ENCODE measurements around the gene TRIM71. TPM values are rescaled to one million over a fixed set of nuclear protein-coding genes. Genes with fewer than 3 reads are reported as not detected.

TRIM71 gene
- total and polyA plus RNA-seq, 2 experiments from 2014 or later: 3.3 to 21.8 TPM

- Histone ChIP-seq H3K27ac (no peak overlapping the region), H3K36me3 (no peaks in the 10 kb centered on the region), H3K4me1 (ENCODE audit: low read depth) (peaks cover 65% of the 10 kb centered on the region), H3K9me3 (ENCODE audit: low read depth) (no peaks in the 10 kb centered on the region), H3K4me3 (no peak overlapping the region), H3K27me3 (no peaks in the 10 kb centered on the region)
- DNase-seq (ENCODE audit: low read depth in 1 of 2, low spot score in 1 of 2): no peak
- TF ChIP-seq CTCF (IDR thresholded peaks at IDR 0.05; ENCODE audit: low read depth, low read length): no peak
Observed at GRCh38 chr3:32837789-32838188, 20.0 kb downstream of the TRIM71 start.

- peak overlapping the region; percentile 65 for H3K27ac ChIP-seq
Observed at GRCh38 chr3:32839714-32840085, 21.9 kb downstream of the TRIM71 start.

GRCh38 chr3:32840086-32840841 is 22.5 kb downstream of the TRIM71 start:
- no peaks in the 10 kb centered on the region for H3K9me3 ChIP-seq (ENCODE audit: low read depth)
- no peaks in the 10 kb centered on the region for H3K27me3 ChIP-seq
- H3K4me3 ChIP-seq: no peak overlapping the region
- H3K36me3 ChIP-seq: no peaks in the 10 kb centered on the region
- peak overlapping the region; percentile 65 for H3K27ac ChIP-seq
- TF ChIP-seq CTCF (IDR thresholded peaks at IDR 0.05; ENCODE audit: low read depth, low read length): no peak
- no peak for DNase-seq (ENCODE audit: low read depth in 1 of 2, low spot score in 1 of 2)
- H3K4me1 ChIP-seq (ENCODE audit: low read depth): peaks cover 53% of the 10 kb centered on the region

More at GRCh38 chr3:32839714-32840085, 21.9 kb downstream of the TRIM71 start:
- Histone ChIP-seq H3K27me3 (no peaks in the 10 kb centered on the region), H3K4me3 (no peak overlapping the region), H3K4me1 (ENCODE audit: low read depth) (peaks cover 58% of the 10 kb centered on the region), H3K9me3 (ENCODE audit: low read depth) (no peaks in the 10 kb centered on the region), H3K36me3 (no peaks in the 10 kb centered on the region)
- no peak for DNase-seq (ENCODE audit: low read depth in 1 of 2, low spot score in 1 of 2)
- no peak for TF ChIP-seq CTCF (IDR thresholded peaks at IDR 0.05; ENCODE audit: low read depth, low read length)

GRCh38 chr3:32841341-32841740 is 23.5 kb downstream of the TRIM71 start:
- Histone ChIP-seq H3K27ac (peak overlapping the region; percentile 18), H3K4me1 (ENCODE audit: low read depth) (peaks cover 42% of the 10 kb centered on the region), H3K4me3 (no peak overlapping the region), H3K36me3 (no peaks in the 10 kb centered on the region), H3K9me3 (ENCODE audit: low read depth) (no peaks in the 10 kb centered on the region), H3K27me3 (no peaks in the 10 kb centered on the region)
- DNase-seq (ENCODE audit: low read depth in 1 of 2, low spot score in 1 of 2): no peak
- TF ChIP-seq CTCF (IDR thresholded peaks at IDR 0.05; ENCODE audit: low read depth, low read length): no peak

GRCh38 chr3:32841867-32842470 is 24.2 kb downstream of the TRIM71 start:
- TF ChIP-seq CTCF (IDR thresholded peaks at IDR 0.05; ENCODE audit: low read depth, low read length): no peak
- H3K27me3 ChIP-seq: no peaks in the 10 kb centered on the region
- H3K4me3 ChIP-seq: no peak overlapping the region
- H3K27ac ChIP-seq: peak overlapping the region; percentile 45
- no peak for DNase-seq (ENCODE audit: low read depth in 1 of 2, low spot score in 1 of 2)
- no peaks in the 10 kb centered on the region for H3K36me3 ChIP-seq
- no peaks in the 10 kb centered on the region for H3K9me3 ChIP-seq (ENCODE audit: low read depth)
- H3K4me1 ChIP-seq (ENCODE audit: low read depth): peaks cover 37% of the 10 kb centered on the region

Data from cardiac muscle cell (in vitro differentiated cells and primary cell).